Measurements from ENCODE around the gene KCNT1. TPM values are rescaled to one million over a fixed set of nuclear protein-coding genes. Genes with fewer than 3 reads are reported as not detected.

The KCNT1 gene
- total RNA-seq, 1 donor from 2014 or later: 0.14 TPM

- no peaks in the 10 kb centered on the region for H3K36me3 Mint-ChIP-seq (ENCODE audit: low read depth)
- no peak for DNase-seq (ENCODE audit: low read depth, low spot score)
- no peaks in the 10 kb centered on the region for H3K9me3 Mint-ChIP-seq
- no peak for TF ChIP-seq CTCF (conservative IDR thresholded peaks at IDR 0.05)
- H3K4me3 Mint-ChIP-seq: no peak overlapping the region
- peaks cover 6% of the 10 kb centered on the region for H3K27me3 Mint-ChIP-seq (ENCODE audit: low read depth)
- peaks cover 3% of the 10 kb centered on the region for H3K4me1 Mint-ChIP-seq
- no peak overlapping the region for H3K27ac Mint-ChIP-seq (ENCODE audit: unreplicated experiment)
These were observed 99.1 kb downstream of the KCNT1 start for GRCh38 chr9:135801070-135801469.

GRCh38 chr9:135802876-135803419 lies 101.0 kb downstream of the KCNT1 start:
- Mint-ChIP-seq H3K36me3 (ENCODE audit: low read depth) (peaks cover 2% of the 10 kb centered on the region), H3K4me1 (peaks cover 3% of the 10 kb centered on the region), H3K27ac (ENCODE audit: unreplicated experiment) (no peak overlapping the region)

GRCh38 chr9:135803441-135803840 lies 101.5 kb downstream of the KCNT1 start:
- Mint-ChIP-seq H3K9me3 (no peaks in the 10 kb centered on the region), H3K36me3 (ENCODE audit: low read depth) (peaks cover 2% of the 10 kb centered on the region), H3K27ac (ENCODE audit: unreplicated experiment) (no peak overlapping the region), H3K4me3 (no peak overlapping the region), H3K27me3 (ENCODE audit: low read depth) (peaks cover 2% of the 10 kb centered on the region), H3K4me1 (peaks cover 2% of the 10 kb centered on the region)
- no peak for DNase-seq (ENCODE audit: low read depth, low spot score)
- TF ChIP-seq CTCF (conservative IDR thresholded peaks at IDR 0.05): no peak

More at GRCh38 chr9:135802876-135803419, 101.0 kb downstream of the KCNT1 start:
- TF ChIP-seq CTCF (conservative IDR thresholded peaks at IDR 0.05): no peak
- no peaks in the 10 kb centered on the region for H3K9me3 Mint-ChIP-seq
- H3K27me3 Mint-ChIP-seq (ENCODE audit: low read depth): peaks cover 2% of the 10 kb centered on the region
- H3K4me3 Mint-ChIP-seq: no peak overlapping the region
- no peak for DNase-seq (ENCODE audit: low read depth, low spot score)

GRCh38 chr9:135804581-135805421 lies 102.8 kb downstream of the KCNT1 start:
- Mint-ChIP-seq H3K27ac (ENCODE audit: unreplicated experiment) (peak overlapping the region; percentile 19), H3K36me3 (ENCODE audit: low read depth) (peaks cover 3% of the 10 kb centered on the region), H3K4me1 (no peaks in the 10 kb centered on the region), H3K27me3 (ENCODE audit: low read depth) (peaks cover 2% of the 10 kb centered on the region), H3K4me3 (no peak overlapping the region), H3K9me3 (no peaks in the 10 kb centered on the region)
- DNase-seq (ENCODE audit: low read depth, low spot score): no peak
- TF ChIP-seq CTCF (conservative IDR thresholded peaks at IDR 0.05): no peak

- Mint-ChIP-seq H3K27ac (ENCODE audit: unreplicated experiment) (no peak overlapping the region), H3K9me3 (no peaks in the 10 kb centered on the region), H3K27me3 (ENCODE audit: low read depth) (peaks cover 2% of the 10 kb centered on the region), H3K4me1 (no peaks in the 10 kb centered on the region), H3K36me3 (ENCODE audit: low read depth) (peaks cover 4% of the 10 kb centered on the region), H3K4me3 (peak overlapping the region; percentile 31)
- DNase-seq (ENCODE audit: low read depth, low spot score): no peak
- TF ChIP-seq CTCF (conservative IDR thresholded peaks at IDR 0.05): no peak
These were observed 103.5 kb downstream of the KCNT1 start for GRCh38 chr9:135805422-135806022.
